ENCODE data around the gene MAPK10.

GRCh38 chr4:86122404-86122803, 237.4 kb downstream of the MAPK10 start:
- TF ChIP-seq POLR2AphosphoS5 (IDR thresholded peaks at IDR 0.05; ENCODE audit: low read depth, low read length): no peak
- TF ChIP-seq SIN3A (IDR thresholded peaks at IDR 0.05; ENCODE audit: borderline replicate concordance, insufficient read depth, low read length): no peak

Measured in PFSK-1 (cell line).